H54 (cell line): ENCODE results near the gene ACOX3.
"Not testable (repeated sequence)": the region's sequence is repeated elsewhere in the genome, so short reads cannot be mapped to it uniquely, and the experiment has no call there.

ENCODE experiments used
- DNase-seq: peaks from one replicate; pipeline ENCODE4 v3.0.0; 2011; ENCODE audit warnings: low spot score, mixed read lengths; ENCODE audit not compliant: insufficient read length
- FAIRE-seq: peaks from 3 replicates; lab custom pipeline; 2011; peaks lifted over from hg19 to GRCh38; lab: Jason Lieb, UNC
- POLR2A ChIP-seq: IDR thresholded peaks from 2 replicates; pipeline ENCODE4 v1.6.1; 2011; ENCODE audit warnings: low read depth, mild to moderate bottlenecking, low read length

The ACOX3 gene

GRCh38 chr4:8353158-8353669 lies 87.3 kb downstream of the ACOX3 start:
- DNase-seq (no peak), FAIRE-seq (no peak)
- no peak for TF ChIP-seq POLR2A

- TF ChIP-seq POLR2A = no peak
- FAIRE-seq (no peak), DNase-seq (no peak)
Observed at GRCh38 chr4:8352368-8353157, 88.0 kb downstream of the ACOX3 start.

- no peak for TF ChIP-seq POLR2A
- DNase-seq = no peak
- FAIRE-seq = no peak
Observed at GRCh38 chr4:8351931-8352367, 88.6 kb downstream of the ACOX3 start.

- no peak for DNase-seq
- FAIRE-seq = no peak
- TF ChIP-seq POLR2A = no peak
Observed at GRCh38 chr4:8350841-8351461, 89.6 kb downstream of the ACOX3 start.

- FAIRE-seq (no peak), DNase-seq (no peak)
- no peak for TF ChIP-seq POLR2A
Observed at GRCh38 chr4:8350352-8350751, 90.2 kb downstream of the ACOX3 start.

- no peak for TF ChIP-seq POLR2A
- no peak for FAIRE-seq
- DNase-seq = no peak
Observed at GRCh38 chr4:8349664-8350236, 90.8 kb downstream of the ACOX3 start.

GRCh38 chr4:8349236-8349635 lies 91.3 kb downstream of the ACOX3 start:
- DNase-seq, FAIRE-seq: not testable (repeated sequence)

GRCh38 chr4:8348071-8348470 lies 92.5 kb downstream of the ACOX3 start:
- no peak for DNase-seq
- TF ChIP-seq POLR2A = no peak
- no peak for FAIRE-seq

- no peak for DNase-seq
- no peak for FAIRE-seq
- no peak for TF ChIP-seq POLR2A
Observed at GRCh38 chr4:8347660-8348059, 92.9 kb downstream of the ACOX3 start.

GRCh38 chr4:8346838-8347605 lies 93.5 kb downstream of the ACOX3 start:
- no peak for FAIRE-seq
- no peak for TF ChIP-seq POLR2A

GRCh38 chr4:8345946-8346814 lies 94.3 kb downstream of the ACOX3 start:
- no peak for DNase-seq

More at GRCh38 chr4:8346838-8347605, 93.5 kb downstream of the ACOX3 start:
- no peak for DNase-seq

GRCh38 chr4:8345053-8345945 lies 95.2 kb downstream of the ACOX3 start:
- FAIRE-seq = no peak
- TF ChIP-seq POLR2A = no peak
- DNase-seq = no peak

More at GRCh38 chr4:8345946-8346814, 94.3 kb downstream of the ACOX3 start:
- TF ChIP-seq POLR2A = no peak
- FAIRE-seq = no peak
